ENCODE results near the gene KDM2A.

KDM2A gene

GRCh38 chr11:67282876-67283371 lies 163.9 kb downstream of the KDM2A start:
- no peak for DNase-seq (ENCODE audit: low read depth in 2 of 2, low spot score in 1 of 2)

- no peak for DNase-seq (ENCODE audit: low read depth in 2 of 2, low spot score in 1 of 2)
Observed at GRCh38 chr11:67283481-67283963, 164.5 kb downstream of the KDM2A start.

GRCh38 chr11:67284811-67285540 lies 165.9 kb downstream of the KDM2A start:
- DNase-seq (ENCODE audit: low read depth in 2 of 2, low spot score in 1 of 2), result no peak

- DNase-seq (ENCODE audit: low read depth in 2 of 2, low spot score in 1 of 2), result no peak
Observed at GRCh38 chr11:67285541-67286498, 166.8 kb downstream of the KDM2A start.

GRCh38 chr11:67286621-67287333 lies 167.7 kb downstream of the KDM2A start:
- DNase-seq (ENCODE audit: low read depth in 2 of 2, low spot score in 1 of 2), result no peak

- DNase-seq (ENCODE audit: low read depth in 2 of 2, low spot score in 1 of 2), result no peak
Observed at GRCh38 chr11:67287355-67288197, 168.5 kb downstream of the KDM2A start.

GRCh38 chr11:67288198-67288451 lies 169.1 kb downstream of the KDM2A start:
- no peak for DNase-seq (ENCODE audit: low read depth in 2 of 2, low spot score in 1 of 2)

- DNase-seq (ENCODE audit: low read depth in 2 of 2, low spot score in 1 of 2), result peak; percentile 81 to 82
Observed at GRCh38 chr11:67288452-67289225, 169.6 kb downstream of the KDM2A start.

- DNase-seq (ENCODE audit: low read depth in 2 of 2, low spot score in 1 of 2), result no peak
Observed at GRCh38 chr11:67289226-67289650, 170.2 kb downstream of the KDM2A start, which contains the start of gene ANKRD13D. ANKRD13D (plus strand) TSS chr11:67289303; CDS start chr11:67289461, 158 bp downstream.

- DNase-seq (ENCODE audit: low read depth in 2 of 2, low spot score in 1 of 2), result no peak
Observed at GRCh38 chr11:67289651-67290479, 170.8 kb downstream of the KDM2A start.

GRCh38 chr11:67290801-67291200 lies 171.7 kb downstream of the KDM2A start:
- no peak for DNase-seq (ENCODE audit: low read depth in 2 of 2, low spot score in 1 of 2)

GRCh38 chr11:67291481-67292381 lies 172.7 kb downstream of the KDM2A start:
- DNase-seq (ENCODE audit: low read depth in 2 of 2, low spot score in 1 of 2), result no peak

- DNase-seq (ENCODE audit: low read depth in 2 of 2, low spot score in 1 of 2), result no peak
Observed at GRCh38 chr11:67292671-67293070, 173.6 kb downstream of the KDM2A start.

- no peak for DNase-seq (ENCODE audit: low read depth in 2 of 2, low spot score in 1 of 2)
Observed at GRCh38 chr11:67293090-67293489, 174.0 kb downstream of the KDM2A start.

GRCh38 chr11:67295846-67296245 lies 176.8 kb downstream of the KDM2A start:
- no peak for DNase-seq (ENCODE audit: low read depth in 2 of 2, low spot score in 1 of 2)

GRCh38 chr11:67298786-67299185 lies 179.7 kb downstream of the KDM2A start:
- DNase-seq (ENCODE audit: low read depth in 2 of 2, low spot score in 1 of 2), result no peak

GRCh38 chr11:67299471-67300191 lies 180.6 kb downstream of the KDM2A start:
- DNase-seq (ENCODE audit: low read depth in 2 of 2, low spot score in 1 of 2), result no peak

All from stimulated activated CD8-positive, alpha-beta memory T cell treated with anti-CD3 and anti-CD28 coated beads, Interleukin-4, amount 100 ng/mL, for 1 hour (primary cell).